ENCODE measurements around the gene WBP1. TPM values are rescaled to one million over a fixed set of nuclear protein-coding genes. Genes with fewer than 3 reads are reported as not detected.
"Not testable (repeated sequence)": the region's sequence is repeated elsewhere in the genome, so short reads cannot be mapped to it uniquely, and the experiment has no call there.

The WBP1 gene
- total RNA-seq, 1 donor from 2014 or later, result 31.1 TPM

GRCh38 chr2:74474481-74474880, 16.2 kb downstream of the WBP1 start:
- FAIRE-seq (no peak), DNase-seq (ENCODE audit: low read depth) (no peak)
- Histone ChIP-seq H3K36me3 (ENCODE audit: control insufficient read depth, insufficient read depth, low read length) (peaks cover 6% of the 10 kb centered on the region), H3K4me3 (ENCODE audit: low read depth, low read length) (no peak overlapping the region), H3K27me3 (ENCODE audit: control insufficient read depth, insufficient read depth, low read length) (no peaks in the 10 kb centered on the region)
- no peak for TF ChIP-seq CTCF (IDR thresholded peaks at IDR 0.05; ENCODE audit: insufficient read depth, low read length, severe bottlenecking)

GRCh38 chr2:74474899-74475298, 16.7 kb downstream of the WBP1 start:
- Histone ChIP-seq H3K4me3 (ENCODE audit: low read depth, low read length) (no peak overlapping the region), H3K36me3 (ENCODE audit: control insufficient read depth, insufficient read depth, low read length) (peaks cover 6% of the 10 kb centered on the region), H3K27me3 (ENCODE audit: control insufficient read depth, insufficient read depth, low read length) (no peaks in the 10 kb centered on the region)
- DNase-seq (ENCODE audit: low read depth), result no peak
- FAIRE-seq, result no peak
- peak; percentile 44 for TF ChIP-seq CTCF (IDR thresholded peaks at IDR 0.05; ENCODE audit: insufficient read depth, low read length, severe bottlenecking)

- TF ChIP-seq CTCF (IDR thresholded peaks at IDR 0.05; ENCODE audit: insufficient read depth, low read length, severe bottlenecking), result no peak
- Histone ChIP-seq H3K4me3 (ENCODE audit: low read depth, low read length) (peak overlapping the region; percentile 91), H3K27me3 (ENCODE audit: control insufficient read depth, insufficient read depth, low read length) (no peaks in the 10 kb centered on the region), H3K36me3 (ENCODE audit: control insufficient read depth, insufficient read depth, low read length) (peaks cover 8% of the 10 kb centered on the region)
- DNase-seq (ENCODE audit: low read depth), result no peak
- no peak for FAIRE-seq
Measured at GRCh38 chr2:74481431-74481830, 23.2 kb downstream of the WBP1 start.

GRCh38 chr2:74481961-74482800, 23.9 kb downstream of the WBP1 start:
- peak overlapping the region; percentile 91 for H3K4me3 ChIP-seq (ENCODE audit: low read depth, low read length)
- DNase-seq (ENCODE audit: low read depth), result peak; percentile 22
- no peak for TF ChIP-seq CTCF (IDR thresholded peaks at IDR 0.05; ENCODE audit: insufficient read depth, low read length, severe bottlenecking)
- no peak for FAIRE-seq
- peaks cover 6% of the 10 kb centered on the region for H3K36me3 ChIP-seq (ENCODE audit: control insufficient read depth, insufficient read depth, low read length)
- no peaks in the 10 kb centered on the region for H3K27me3 ChIP-seq (ENCODE audit: control insufficient read depth, insufficient read depth, low read length)

- Histone ChIP-seq H3K4me3 (ENCODE audit: low read depth, low read length) (peak within 1 kb of the TSS; percentile 91), H3K27me3 (ENCODE audit: control insufficient read depth, insufficient read depth, low read length) (no peaks in the 10 kb centered on the region), H3K36me3 (ENCODE audit: control insufficient read depth, insufficient read depth, low read length) (peaks cover 6% of the 10 kb centered on the region)
- no peak for FAIRE-seq
- DNase-seq (ENCODE audit: low read depth), result peak; percentile 89
- TF ChIP-seq CTCF (IDR thresholded peaks at IDR 0.05; ENCODE audit: insufficient read depth, low read length, severe bottlenecking), result peak; percentile 95
Measured at GRCh38 chr2:74482801-74483674, 24.8 kb downstream of the WBP1 start, which contains the start of the genes CCDC142 and TTC31. Gene CCDC142, minus strand, starts transcription at chr2:74482998. Its CDS starts 161 bp downstream, at chr2:74482837. Gene TTC31, plus strand, starts transcription at chr2:74483081. Its CDS starts 15 bp downstream, at chr2:74483096.

- FAIRE-seq; H3K27me3 ChIP-seq (ENCODE audit: control insufficient read depth, insufficient read depth, low read length); H3K36me3 ChIP-seq (ENCODE audit: control insufficient read depth, insufficient read depth, low read length); DNase-seq (ENCODE audit: low read depth): not testable (repeated sequence)
- H3K4me3 ChIP-seq (ENCODE audit: low read depth, low read length), result peak overlapping the region; percentile 91
Measured at GRCh38 chr2:74483675-74484164, 25.5 kb downstream of the WBP1 start.
